GM19372 (cell line): ENCODE results near the gene ATG9B.
"Not testable (repeated sequence)": the region's sequence is repeated elsewhere in the genome, so short reads cannot be mapped to it uniquely, and the experiment has no call there.

Experiments used
- ATAC-seq: cut with Tn5 transposase; IDR thresholded peaks from one replicate; pipeline ENCODE4 v1.9.1; 2021; ENCODE audit warnings: mild to moderate bottlenecking, low read depth, moderate library complexity; ENCODE audit not compliant: unreplicated experiment

The ATG9B gene

DNA sequence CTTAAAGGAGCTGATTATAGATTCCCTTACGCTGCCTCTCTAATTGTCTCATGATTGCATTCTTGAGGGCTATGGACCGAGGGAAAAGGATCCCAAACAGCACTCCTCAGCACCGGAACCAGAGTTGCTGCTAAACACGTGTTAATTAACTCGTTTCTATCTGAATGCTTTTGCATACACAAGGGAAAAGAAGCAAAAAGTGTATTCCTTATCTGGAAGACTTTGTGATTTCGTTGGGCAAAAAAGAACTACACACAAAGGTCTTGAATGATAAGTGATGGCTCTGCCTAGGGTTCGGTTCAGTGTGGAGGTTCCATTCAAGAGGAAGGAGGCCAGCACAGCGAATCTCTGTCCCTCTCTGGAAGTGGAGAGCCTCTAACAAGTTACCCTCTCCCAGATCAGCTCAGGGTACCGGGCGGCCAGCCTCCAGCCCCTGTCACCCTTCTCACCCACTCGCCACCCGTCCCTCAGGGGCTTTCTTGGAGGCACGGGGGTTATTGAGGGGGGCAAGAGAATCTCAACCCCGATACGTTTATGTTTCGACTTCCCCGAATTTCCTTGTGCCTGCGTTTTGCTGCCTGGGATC, 34.6 kb upstream of the ATG9B start:
- ATAC-seq, result no peak

DNA sequence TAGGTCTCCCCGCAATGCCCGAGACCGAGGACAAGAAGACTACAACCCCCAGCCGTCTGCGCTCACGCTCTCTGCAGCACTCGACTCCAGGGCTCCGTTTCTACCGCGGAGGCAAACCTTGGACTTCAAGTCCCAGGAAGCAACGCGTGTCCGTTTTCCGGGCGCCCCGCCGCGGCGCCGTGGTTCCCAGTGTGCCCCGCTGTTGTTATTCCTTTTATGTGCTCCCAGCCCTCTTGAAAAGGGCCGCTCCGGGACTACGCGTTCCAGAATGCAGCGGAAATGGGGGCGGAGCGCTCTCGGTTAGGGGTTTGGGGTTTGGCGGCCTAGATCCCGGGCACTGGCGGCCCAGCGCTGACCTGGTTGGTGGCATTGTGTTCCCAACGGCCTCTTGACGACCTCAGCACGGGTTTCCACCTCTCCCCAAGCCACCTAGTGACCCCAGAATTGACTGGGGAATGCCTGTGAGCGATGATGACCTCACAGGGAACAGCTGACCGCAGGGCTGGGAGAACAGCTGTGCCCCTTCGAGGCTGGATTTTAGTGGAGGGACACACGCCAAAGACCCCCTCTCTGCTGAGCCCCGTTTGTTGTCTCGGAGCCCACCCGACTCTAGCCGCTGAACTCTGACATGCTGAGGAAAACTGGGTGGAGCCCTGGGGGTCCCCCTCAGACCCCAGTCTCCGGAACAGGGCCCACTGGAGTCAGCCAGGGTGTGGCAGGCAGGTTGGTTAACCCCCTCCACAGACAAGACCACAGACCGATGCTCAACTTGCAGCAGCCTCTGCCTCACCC, 33.9 kb upstream of the ATG9B start:
- peak; percentile 82 for ATAC-seq

DNA sequence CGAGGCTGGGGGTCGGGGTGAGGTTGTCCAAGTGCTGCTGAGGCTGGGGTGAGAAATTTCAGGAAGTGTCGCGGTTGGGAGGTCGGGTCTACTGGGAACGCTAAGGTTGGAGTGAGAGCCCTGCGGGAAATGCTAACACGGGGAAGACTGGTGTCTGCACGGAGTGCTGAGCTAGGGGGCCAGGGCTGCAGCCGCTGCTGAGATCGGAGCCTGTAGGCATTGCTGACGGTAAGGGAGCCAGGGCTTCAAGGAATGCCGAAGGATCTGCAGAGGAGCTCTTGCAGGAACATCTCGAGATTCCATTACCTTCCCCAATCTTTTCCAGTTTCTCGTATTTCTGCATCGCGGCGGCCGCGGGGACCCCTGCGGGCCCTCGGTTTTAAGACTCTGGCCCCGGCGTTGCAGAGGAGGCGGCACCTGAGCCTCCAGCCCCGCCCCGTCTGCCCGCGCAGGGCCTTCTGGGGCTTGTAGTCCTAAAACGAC, 33.3 kb upstream of the ATG9B start, which contains the start of gene CDK5:
Gene CDK5 (minus strand): TSS at position 392 of the 483 bp plus-strand sequence. CDS start 49 bp downstream, at position 343.
- peak; percentile 20 for ATAC-seq

DNA sequence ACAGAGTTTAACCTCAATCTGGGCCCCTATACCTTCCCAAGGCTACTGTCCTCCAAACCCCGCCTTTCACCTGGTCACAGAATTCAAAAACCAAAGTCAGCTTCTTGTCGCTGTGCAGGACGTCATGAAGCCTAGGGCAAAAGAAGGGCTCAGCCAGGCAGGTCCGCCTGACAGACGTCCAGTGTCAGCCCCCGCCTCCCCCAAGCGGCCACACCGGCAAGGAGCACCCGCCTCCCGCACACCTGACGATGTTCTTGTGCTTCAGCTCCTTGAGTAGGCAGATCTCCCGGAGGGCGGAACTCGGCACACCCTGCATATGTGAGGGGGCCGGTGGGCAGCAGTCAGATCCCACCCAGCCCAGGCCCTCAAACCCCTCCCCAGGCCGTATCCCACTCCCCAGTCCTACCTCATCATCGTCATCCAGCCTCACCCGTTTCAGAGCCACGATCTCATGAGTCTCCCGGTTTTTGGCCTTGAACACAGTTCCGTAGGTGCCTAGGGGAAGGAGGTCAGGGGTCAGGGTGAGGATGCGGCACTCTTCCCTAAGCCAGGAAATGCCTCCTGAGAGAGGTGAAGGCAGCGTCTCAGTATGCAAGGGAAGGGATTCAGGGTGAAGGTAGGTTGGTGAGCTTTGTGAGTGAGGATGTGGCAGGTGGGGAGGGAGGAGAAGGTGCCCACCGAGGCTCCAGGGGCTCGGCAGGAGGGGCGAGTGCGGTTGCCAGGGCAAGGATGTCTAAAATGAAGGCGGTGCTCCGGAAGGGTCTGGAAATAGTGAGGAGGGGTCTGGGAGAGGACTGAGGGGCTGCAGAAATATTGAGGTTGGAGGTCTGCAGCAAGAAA, 32.6 kb upstream of the ATG9B start:
- ATAC-seq, result no peak

DNA sequence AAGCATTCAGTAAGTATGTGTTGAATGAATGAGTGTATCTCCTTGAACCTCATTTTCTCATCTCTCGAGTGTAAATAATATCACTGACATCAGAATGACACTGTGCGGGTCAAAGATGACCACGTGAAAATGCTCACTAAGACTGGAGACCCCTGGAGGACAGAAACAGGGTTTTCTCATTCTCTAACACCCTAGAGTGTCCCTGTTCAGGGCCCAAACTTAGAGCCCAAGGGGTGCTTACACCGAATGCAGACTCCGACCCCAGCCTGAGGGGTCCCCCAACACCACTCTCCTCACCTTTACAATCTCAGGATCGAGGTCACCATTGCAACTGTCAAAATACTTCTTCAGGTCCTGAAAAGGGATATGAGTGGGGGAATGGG, 32.0 kb upstream of the ATG9B start:
- ATAC-seq, result no peak

DNA sequence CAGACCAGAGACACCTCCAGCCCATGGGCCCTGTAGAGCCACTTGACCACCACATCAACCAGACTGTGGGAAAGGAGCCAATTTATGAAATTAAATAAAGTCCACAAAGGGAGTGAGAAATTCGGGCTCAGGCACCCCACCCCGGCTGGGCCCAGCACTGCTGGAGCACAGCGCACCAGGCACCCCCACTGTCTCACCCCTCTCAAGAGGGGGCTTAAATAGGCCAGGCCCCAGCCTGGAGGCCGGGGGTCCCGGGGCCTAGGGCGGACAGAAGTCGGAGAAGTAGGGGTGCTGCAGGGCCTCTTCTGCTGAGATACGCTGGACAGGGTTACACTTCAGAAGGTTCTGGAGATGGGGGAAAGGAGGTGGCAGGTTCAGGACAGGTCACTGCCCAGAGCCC, 29.5 kb upstream of the ATG9B start:
- no peak for ATAC-seq

DNA sequence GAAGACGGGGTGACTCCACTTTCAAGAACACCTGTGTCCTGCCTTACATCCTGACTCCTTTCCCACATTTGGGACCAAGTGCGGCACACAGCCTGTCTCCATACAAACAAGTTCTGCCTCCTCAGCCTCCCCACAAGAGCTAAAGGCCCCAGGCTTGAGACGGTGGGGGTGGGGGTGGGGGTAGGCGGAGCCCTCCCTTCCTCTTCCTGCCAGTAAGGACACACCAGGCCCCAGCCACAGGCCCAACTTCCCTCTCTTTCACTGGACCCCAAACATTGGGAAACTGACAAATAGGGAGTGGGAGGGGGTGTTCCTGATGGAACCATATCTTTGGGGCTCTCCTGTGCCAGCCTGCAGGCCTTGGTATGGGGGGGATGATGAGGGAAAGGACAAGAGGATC, 28.8 kb upstream of the ATG9B start:
- no peak for ATAC-seq

DNA sequence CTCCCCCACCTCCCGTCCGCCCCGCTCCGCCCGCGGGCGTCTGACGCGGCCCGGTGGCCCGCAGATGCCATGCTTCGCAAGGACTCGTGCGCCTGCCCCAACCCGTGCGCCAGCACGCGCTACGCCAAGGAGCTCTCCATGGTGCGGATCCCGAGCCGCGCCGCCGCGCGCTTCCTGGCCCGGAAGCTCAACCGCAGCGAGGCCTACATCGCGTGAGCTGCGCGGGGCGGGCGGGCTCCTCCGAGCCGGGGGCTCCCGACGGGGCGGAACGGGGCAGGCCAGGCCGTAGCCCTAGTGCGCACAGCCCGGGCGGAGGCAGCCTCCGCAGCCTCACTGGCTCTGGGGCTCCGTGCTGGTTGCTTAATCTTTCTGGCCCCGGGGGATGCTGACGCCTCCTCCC, 26.8 kb upstream of the ATG9B start:
- no peak for ATAC-seq

DNA sequence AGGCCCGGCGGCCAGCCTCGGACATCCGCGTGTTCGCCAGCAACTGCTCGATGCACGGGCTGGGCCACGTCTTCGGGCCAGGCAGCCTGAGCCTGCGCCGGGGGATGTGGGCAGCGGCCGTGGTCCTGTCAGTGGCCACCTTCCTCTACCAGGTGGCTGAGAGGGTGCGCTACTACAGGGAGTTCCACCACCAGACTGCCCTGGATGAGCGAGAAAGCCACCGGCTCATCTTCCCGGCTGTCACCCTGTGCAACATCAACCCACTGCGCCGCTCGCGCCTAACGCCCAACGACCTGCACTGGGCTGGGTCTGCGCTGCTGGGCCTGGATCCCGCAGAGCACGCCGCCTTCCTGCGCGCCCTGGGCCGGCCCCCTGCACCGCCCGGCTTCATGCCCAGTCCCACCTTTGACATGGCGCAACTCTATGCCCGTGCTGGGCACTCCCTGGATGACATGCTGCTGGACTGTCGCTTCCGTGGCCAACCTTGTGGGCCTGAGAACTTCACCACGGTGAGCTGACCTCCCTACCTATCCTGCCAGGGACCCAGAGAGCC, 24.7 kb upstream of the ATG9B start:
- ATAC-seq, result no peak

DNA sequence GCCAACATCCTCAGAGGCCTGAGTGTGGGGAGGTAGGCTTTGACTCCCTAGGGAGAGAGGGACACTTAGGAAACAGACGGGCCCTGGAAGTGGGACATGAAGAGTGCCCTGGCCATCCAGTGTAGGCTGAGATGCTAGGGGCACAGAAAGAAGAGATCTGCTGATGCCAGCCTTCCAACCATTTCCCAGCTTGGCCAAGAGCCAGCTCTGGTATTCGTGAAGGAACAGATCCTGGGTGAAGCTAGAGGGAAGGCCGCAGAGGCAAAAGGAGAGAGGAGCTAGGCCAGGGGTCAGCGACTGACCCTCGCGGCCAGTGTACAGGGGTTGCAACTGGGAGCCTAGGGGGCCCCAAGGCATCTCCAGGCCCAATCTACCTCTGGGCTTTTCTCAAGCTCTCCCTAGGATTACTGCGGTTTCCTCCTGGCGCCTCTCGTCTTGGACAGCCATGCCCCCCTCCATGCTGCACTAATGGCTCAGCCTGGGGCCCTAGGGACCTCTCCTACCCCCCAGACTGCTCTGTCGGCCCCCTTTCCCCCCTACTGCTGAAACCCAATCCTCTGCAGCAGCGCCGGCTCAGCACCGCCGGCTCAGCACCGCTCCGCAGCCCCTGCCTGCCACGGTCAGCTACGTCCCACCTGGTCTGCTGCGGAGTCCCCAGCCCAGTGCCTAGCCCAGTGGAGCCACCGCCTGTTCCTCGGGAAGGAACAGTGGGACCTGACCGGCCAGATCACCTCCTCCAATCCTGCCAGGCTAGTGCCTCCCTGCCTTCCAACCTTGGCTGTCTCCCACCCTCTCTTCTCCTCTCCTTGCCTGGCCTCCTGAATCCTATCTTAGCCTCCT, 23.9 kb upstream of the ATG9B start, which contains the start of gene ASIC3:
Gene ASIC3 (plus strand): TSS at position 556 of the 840 bp plus-strand sequence. CDS start 355 bp downstream, outside the sequence.
- ATAC-seq, result no peak

DNA sequence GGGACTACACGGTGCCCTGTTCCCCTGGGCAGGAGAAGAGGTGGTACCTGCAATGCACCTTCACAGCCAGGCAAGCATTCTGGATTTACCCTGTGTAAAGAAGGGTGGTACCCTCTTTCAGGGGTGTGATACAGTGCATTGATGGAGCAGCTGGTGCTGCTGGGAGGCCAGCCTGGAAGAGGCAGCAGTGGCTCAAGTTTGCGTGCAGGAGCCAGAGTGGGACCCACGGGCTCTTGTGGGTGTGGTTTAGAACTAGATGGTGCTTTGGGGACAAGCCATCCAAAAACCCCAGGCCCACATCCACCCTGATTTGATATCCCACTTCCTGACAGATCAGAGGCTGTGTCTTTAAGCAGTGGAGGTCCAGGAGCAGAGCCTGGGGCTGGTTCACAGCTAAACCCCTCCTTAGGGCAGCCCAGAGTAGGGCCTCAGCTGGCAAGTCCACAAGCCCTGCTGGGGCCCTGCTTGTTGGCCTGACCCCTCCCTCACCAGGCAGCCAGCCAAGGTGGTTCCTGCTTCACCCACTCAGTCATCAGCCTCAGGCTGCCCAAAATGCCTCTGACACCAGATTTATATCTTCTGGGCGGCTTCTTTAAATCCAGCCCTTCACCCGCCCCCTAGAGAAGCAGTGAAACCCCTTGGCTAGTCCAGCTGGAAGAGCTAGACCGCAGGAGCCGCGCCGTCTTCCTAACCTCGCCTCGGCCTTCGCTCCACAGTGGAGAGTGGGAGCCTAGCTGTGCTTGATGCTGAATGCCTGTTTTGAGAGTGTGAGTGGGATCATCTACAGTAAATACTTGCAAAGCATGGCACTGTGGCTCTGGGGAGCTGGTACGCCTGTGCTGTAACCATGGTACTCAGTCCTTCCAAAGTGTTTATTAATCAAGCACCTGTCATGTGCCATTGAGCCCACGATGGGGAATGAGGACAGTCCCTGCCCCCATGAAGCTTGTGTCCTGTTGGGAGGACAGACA, 22.6 kb upstream of the ATG9B start:
- no peak for ATAC-seq

DNA sequence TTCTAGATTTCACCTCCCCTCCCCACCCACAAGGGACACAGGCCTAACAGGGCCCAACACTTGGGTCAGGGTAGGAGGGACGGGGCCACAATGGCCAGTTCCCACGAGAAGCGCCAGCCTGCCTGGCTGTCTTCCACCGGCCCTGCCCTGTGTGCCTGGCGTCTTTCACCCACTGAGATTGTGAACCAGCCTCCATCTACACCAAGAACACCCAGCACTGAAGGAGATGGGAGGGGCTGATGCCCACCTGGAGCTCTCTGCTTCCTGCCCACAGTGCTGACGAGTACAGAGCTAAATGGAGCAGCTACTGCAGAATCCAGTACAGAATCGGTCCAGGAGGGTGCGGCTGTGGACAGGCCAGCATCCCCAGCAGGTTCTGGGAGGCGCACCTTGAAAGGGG, 21.7 kb upstream of the ATG9B start:
- no peak for ATAC-seq

DNA sequence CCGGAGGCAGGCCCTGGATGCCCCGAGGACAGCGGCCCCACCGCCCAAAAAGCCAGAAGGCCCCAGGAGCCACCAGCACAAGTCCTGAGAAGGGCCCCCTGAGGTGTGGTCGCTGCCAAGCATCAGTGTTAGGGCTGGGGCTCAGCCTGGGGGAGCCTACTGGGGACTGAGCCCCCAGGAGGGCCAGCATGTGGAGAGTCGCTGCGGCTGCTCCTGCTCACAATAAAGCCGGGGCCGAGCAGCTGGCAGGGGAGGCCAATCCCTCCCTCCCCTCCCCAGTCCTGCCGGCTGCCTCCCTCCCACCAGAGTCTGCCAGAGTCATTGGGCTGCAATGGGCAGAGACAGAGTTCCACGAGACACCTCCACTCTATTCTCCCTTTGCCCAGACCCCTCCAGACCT, 21.0 kb upstream of the ATG9B start:
- no peak for ATAC-seq

DNA sequence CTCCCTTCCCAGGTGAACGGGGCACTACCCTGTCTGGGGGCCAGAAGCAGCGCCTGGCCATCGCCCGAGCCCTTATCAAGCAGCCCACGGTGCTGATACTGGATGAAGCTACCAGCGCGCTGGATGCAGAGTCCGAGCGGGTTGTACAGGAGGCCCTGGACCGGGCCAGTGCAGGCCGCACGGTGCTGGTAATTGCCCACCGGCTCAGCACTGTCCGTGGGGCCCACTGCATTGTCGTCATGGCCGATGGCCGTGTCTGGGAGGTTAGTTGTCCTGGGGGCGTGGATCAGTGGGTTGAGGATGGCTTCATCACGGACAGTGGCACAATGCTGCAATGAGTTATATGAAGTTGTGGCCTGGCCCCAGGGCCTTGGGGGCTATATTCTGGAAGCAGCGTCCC, 19.7 kb upstream of the ATG9B start:
- ATAC-seq, result no peak

DNA sequence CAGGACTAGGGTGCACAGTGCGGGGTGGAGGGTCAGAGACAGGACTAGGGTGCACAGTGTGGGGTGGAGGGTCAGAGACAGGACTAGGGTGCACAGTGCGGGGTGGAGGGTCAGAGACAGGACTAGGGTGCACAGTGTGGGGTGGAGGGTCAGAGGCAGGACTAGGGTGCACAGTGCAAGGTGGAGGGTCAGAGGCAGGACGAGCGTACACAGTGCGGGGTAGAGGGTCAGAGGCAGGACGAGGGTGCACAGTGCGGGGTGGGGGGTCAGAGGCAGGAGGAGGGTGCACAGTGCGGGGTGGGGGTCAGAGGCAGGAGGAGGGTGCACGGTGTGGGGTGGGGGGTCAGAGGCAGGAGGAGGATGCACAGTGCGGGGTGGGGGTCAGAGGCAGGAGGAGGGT, 19.2 kb upstream of the ATG9B start:
- not testable (repeated sequence) for ATAC-seq

DNA sequence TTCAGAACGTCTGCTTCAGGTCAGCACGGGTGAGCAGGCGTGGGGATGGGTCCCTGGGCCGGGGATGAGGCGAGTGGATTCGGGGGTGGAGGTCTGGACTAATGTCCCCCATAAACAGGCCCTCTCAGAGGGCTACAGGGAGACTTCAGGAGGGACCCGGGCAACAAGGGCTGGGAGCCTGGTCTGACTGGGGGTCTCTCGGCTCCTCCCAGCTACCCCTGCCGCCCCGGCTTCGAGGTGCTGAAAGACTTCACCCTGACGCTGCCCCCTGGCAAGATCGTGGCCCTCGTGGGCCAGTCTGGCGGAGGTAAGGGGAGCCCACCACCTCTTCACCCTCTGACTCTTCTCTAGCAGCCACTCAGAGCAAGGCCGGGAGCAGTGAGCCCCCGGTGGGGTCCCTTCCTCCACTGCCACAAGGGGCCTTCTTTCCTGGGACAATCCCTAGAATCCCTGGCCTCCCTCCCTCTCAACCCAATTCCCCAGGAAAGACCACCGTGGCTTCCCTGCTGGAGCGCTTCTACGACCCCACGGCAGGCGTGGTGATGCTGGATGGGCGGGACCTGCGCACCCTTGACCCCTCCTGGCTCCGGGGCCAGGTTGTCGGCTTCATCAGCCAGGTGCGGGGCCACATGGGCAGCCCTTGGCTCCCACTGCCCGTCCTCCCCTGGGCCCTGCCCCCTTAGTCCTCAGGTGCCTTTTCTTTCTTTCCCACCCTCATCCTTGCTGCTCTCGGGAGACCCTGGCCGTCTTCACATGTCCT, 16.5 kb upstream of the ATG9B start:
- ATAC-seq, result no peak

DNA sequence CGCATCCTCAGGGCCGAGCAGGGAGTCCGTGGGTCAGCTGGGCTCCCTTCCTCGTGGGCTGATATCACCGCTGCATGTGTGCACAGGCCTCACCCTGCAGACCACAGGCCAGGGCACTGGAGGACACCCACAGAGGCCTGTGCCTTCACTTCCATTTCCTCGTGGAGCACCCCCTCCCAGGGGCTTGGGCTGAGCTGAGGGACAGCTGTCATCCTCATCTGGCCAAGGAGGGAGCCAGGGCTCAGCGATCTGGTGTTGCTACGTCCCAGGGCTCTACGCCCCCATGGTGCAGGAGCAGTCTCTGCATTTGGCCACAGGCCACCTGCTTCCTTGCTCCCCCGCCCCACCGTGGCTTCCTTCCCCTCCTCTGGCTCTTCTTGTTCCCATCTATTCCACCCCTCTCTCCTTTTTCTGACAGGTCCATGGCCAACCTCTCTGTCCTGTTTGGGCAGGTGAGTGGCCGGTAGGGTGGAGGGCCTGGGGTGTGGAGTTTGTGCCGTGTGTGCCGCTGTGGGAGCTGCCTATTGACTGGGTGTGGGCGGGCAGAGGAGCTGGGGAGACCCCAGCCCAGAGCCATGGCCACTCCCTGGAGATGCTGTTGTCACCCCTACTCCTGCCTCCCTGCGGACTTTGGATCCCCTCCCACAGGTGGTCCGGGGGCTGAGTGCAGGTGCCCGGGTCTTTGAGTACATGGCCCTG, 15.7 kb upstream of the ATG9B start:
- ATAC-seq, result no peak
